H9 (cell line): ENCODE results near the gene PHOX2A. TPM values are rescaled to one million over a fixed set of nuclear protein-coding genes. Genes with fewer than 3 reads are reported as not detected.

ENCODE experiments used
- DNase-seq: peaks from one replicate; pipeline ENCODE4 v3.0.0-alpha.2; 2017
- H2AFZ ChIP-seq: one replicate; pipeline ENCODE4 v1.6.1; 2013; ENCODE audit warnings: mild to moderate bottlenecking, low read length, control low read depth, moderate library complexity
- H2AK5ac ChIP-seq: 2 replicates; pipeline ENCODE4 v1.6.1; 2013; ENCODE audit warnings: low read length, control low read depth, mixed read lengths; ENCODE audit not compliant: insufficient read length
- H2BK120ac ChIP-seq: one replicate; pipeline ENCODE4 v1.6.1; 2013; ENCODE audit warnings: low read depth, mild to moderate bottlenecking, low read length, control low read depth, inconsistent platforms; ENCODE audit not compliant: poor library complexity, severe bottlenecking
- H2BK12ac ChIP-seq: 2 replicates; pipeline ENCODE4 v1.6.1; 2013; ENCODE audit warnings: low read length, control low read depth, mixed read lengths, low read depth; ENCODE audit not compliant: insufficient read length
- H2BK15ac ChIP-seq: 2 replicates; pipeline ENCODE4 v1.6.1; 2013; ENCODE audit warnings: low read depth, low read length, control low read depth
- H2BK20ac ChIP-seq: one replicate; pipeline ENCODE4 v1.6.1; 2013; ENCODE audit warnings: low read depth, mild to moderate bottlenecking, low read length, control low read depth, inconsistent platforms; ENCODE audit not compliant: poor library complexity, severe bottlenecking
- H2BK5ac ChIP-seq: 2 replicates; pipeline ENCODE4 v1.6.1; 2013; ENCODE audit warnings: low read length, control low read depth, mixed read lengths; ENCODE audit not compliant: insufficient read length
- H3K14ac ChIP-seq: 2 replicates; pipeline ENCODE4 v1.6.1; 2013; ENCODE audit warnings: low read length, control low read depth; ENCODE audit not compliant: insufficient read depth
- H3K18ac ChIP-seq: 2 replicates; pipeline ENCODE4 v1.6.1; 2013; ENCODE audit warnings: low read depth, mild to moderate bottlenecking, mixed read lengths, low read length, control low read depth; ENCODE audit not compliant: insufficient read length
- H3K23ac ChIP-seq: 2 replicates; pipeline ENCODE4 v1.6.1; 2013; ENCODE audit warnings: low read length, control low read depth, mixed read lengths, low read depth; ENCODE audit not compliant: insufficient read length
- H3K23me2 ChIP-seq: 2 replicates; pipeline ENCODE4 v1.6.1; 2013; ENCODE audit warnings: low read depth, mild to moderate bottlenecking, mixed read lengths, low read length, control low read depth; ENCODE audit not compliant: insufficient read length, poor library complexity, severe bottlenecking
- H3K27ac ChIP-seq: 2 replicates; pipeline ENCODE4 v1.5.1; 2013; ENCODE audit warnings: low read length, control low read depth, mixed read lengths, low read depth; ENCODE audit not compliant: insufficient read length
- H3K27me3 ChIP-seq: 2 replicates; pipeline ENCODE4 v1.6.1; 2013; ENCODE audit warnings: low read length, control low read depth, inconsistent platforms; ENCODE audit not compliant: insufficient read depth
- H3K4ac ChIP-seq: 2 replicates; pipeline ENCODE4 v1.6.1; 2013; ENCODE audit warnings: low read depth, mild to moderate bottlenecking, control low read depth, inconsistent platforms, low read length, moderate library complexity
- H3K4me1 ChIP-seq: 2 replicates; pipeline ENCODE4 v1.6.1; 2013; ENCODE audit warnings: low read length, control low read depth, inconsistent platforms; ENCODE audit not compliant: insufficient read depth
- H3K4me2 ChIP-seq: 2 replicates; pipeline ENCODE4 v1.6.1; 2013; ENCODE audit warnings: low read length, control low read depth, mixed read lengths; ENCODE audit not compliant: insufficient read length, insufficient read depth
- H3K56ac ChIP-seq: 2 replicates; pipeline ENCODE4 v1.6.1; 2013; ENCODE audit warnings: low read depth, mild to moderate bottlenecking, mixed read lengths, low read length, control low read depth; ENCODE audit not compliant: insufficient read length
- H3K79me1 ChIP-seq: 2 replicates; pipeline ENCODE4 v1.6.1; 2013; ENCODE audit warnings: low read depth, mild to moderate bottlenecking, moderate library complexity, low read length, control low read depth, inconsistent platforms; ENCODE audit not compliant: insufficient read depth, poor library complexity, severe bottlenecking
- H3K79me2 ChIP-seq: 2 replicates; pipeline ENCODE4 v1.6.1; 2013; ENCODE audit warnings: low read length, control low read depth, inconsistent platforms; ENCODE audit not compliant: insufficient read depth
- H3K9ac ChIP-seq: 2 replicates; pipeline ENCODE4 v1.6.1; 2013; ENCODE audit warnings: low read length, control low read depth, mixed read lengths; ENCODE audit not compliant: insufficient read length; ENCODE audit errors: extremely low read depth
- H3K9me3 ChIP-seq: one replicate; pipeline ENCODE4 v1.6.1; 2013; ENCODE audit warnings: low read depth, low read length, inconsistent platforms; ENCODE audit not compliant: control insufficient read depth
- H3T11ph ChIP-seq: one replicate; pipeline ENCODE4 v1.6.1; 2013; ENCODE audit warnings: mild to moderate bottlenecking, low read length, control low read depth, inconsistent platforms
- H4K20me1 ChIP-seq: one replicate; pipeline ENCODE4 v1.6.1; 2013; ENCODE audit not compliant: control insufficient read depth, insufficient read length, insufficient read depth
- H4K5ac ChIP-seq: 2 replicates; pipeline ENCODE4 v1.6.1; 2013; ENCODE audit warnings: low read depth, mild to moderate bottlenecking, mixed read lengths, low read length, control low read depth; ENCODE audit not compliant: insufficient read length
- H4K8ac ChIP-seq: replicated peaks from 2 replicates; pipeline ENCODE4 v1.6.1; 2013; ENCODE audit warnings: low read length, control low read depth, mixed read lengths, low read depth; ENCODE audit not compliant: insufficient read length
- H4K91ac ChIP-seq: 2 replicates; pipeline ENCODE4 v1.6.1; 2013; ENCODE audit warnings: low read depth, mild to moderate bottlenecking, moderate library complexity, mixed read lengths, low read length, control low read depth; ENCODE audit not compliant: insufficient read length
- H3K27ac Mint-ChIP-seq, 3 experiments: 2 replicates in 2 of 3; 3 replicates in 1 of 3; pipeline ENCODE4 v1.8.0; 2020 to 2021; ENCODE audit warnings: mixed read lengths in 3 of 3, mild to moderate bottlenecking in 1 of 3, moderate library complexity in 1 of 3
- H3K27me3 Mint-ChIP-seq: 2 replicates; pipeline ENCODE4 v1.8.0; 2021; ENCODE audit warnings: low read depth, mild to moderate bottlenecking, moderate library complexity, mixed read lengths
- H3K36me3 Mint-ChIP-seq, 3 experiments: 2 replicates in 2 of 3; 3 replicates in 1 of 3; pipeline ENCODE4 v1.8.0; 2020 to 2021; ENCODE audit warnings: low read depth in 3 of 3, mixed read lengths in 3 of 3; ENCODE audit not compliant: insufficient read depth in 1 of 3
- H3K4me1 Mint-ChIP-seq, 2 experiments: 2 replicates each; pipeline ENCODE4 v1.8.0; 2020; ENCODE audit warnings: mixed read lengths in 2 of 2
- H3K4me3 Mint-ChIP-seq, 2 experiments: 2 replicates in 1 of 2; 3 replicates in 1 of 2; pipeline ENCODE4 v1.8.0; 2020 to 2021; ENCODE audit warnings: mild to moderate bottlenecking in 2 of 2, mixed read lengths in 2 of 2, moderate library complexity in 1 of 2
- H3K9me3 Mint-ChIP-seq, 2 experiments: 2 replicates in 1 of 2; 3 replicates in 1 of 2; pipeline ENCODE4 v1.8.0; 2020; ENCODE audit warnings: mild to moderate bottlenecking in 2 of 2, mixed read lengths in 2 of 2, moderate library complexity in 1 of 2
- CTCF ChIP-seq: fragments of 200-600 bp; sonication (generic); conservative IDR thresholded peaks from 3 replicates; pipeline ENCODE4 v1.8.0; 2021; ENCODE audit warnings: antibody characterized with exemption, mild to moderate bottlenecking
- WGBS: extraction: QIAGEN DNeasy Blood & Tissue Kit; methylation state at CpG from one replicate; pipeline ENCODE4 v1.1.7; 2013; ENCODE audit warnings: missing lambda C conversion rate, low lambda C conversion rate, mixed read lengths; ENCODE audit not compliant: insufficient read length; ENCODE audit errors: extremely low coverage; 5-methylcytosine and 5-hydroxymethylcytosine counted together
- total RNA-seq: library from RNA; stranded (reverse); gene quantifications from 2 replicates; pipeline ENCODE4 v1.2.1, GENCODE V29; 2021

Gene PHOX2A
- total RNA-seq, 1 experiment from 2014 or later, result 1.4 TPM

- no peak overlapping the region for H2BK15ac ChIP-seq
- H4K8ac ChIP-seq, result no peak overlapping the region
- H2BK120ac ChIP-seq, result no peak overlapping the region
- H3K4me2 ChIP-seq, result no peak overlapping the region
- H3K23me2 ChIP-seq, result peaks cover 13% of the 10 kb centered on the region
- no peaks in the 10 kb centered on the region for H3K79me1 ChIP-seq
- H2AFZ ChIP-seq, result no peak overlapping the region
- H3K27ac ChIP-seq, result no peak overlapping the region
- no peak overlapping the region for H3K18ac ChIP-seq
- Mint-ChIP-seq H3K27me3 (peaks cover 45% of the 10 kb centered on the region), H3K27ac (no peak overlapping the region), H3K9me3 (peaks cover 0 to 1% of the 10 kb centered on the region in 2 experiments; a peak in 2 of 5 replicates), H3K4me1 (peaks cover 16% of the 10 kb centered on the region in 2 experiments), H3K36me3 (peaks cover 0 to under 1% (median 0%) of the 10 kb centered on the region in 3 experiments; a peak in 1 of 7 replicates), H3K4me3 (no peak overlapping the region)
- H3K14ac ChIP-seq, result no peak overlapping the region
- no peak overlapping the region for H2AK5ac ChIP-seq
- DNase-seq, result no peak
- H4K20me1 ChIP-seq, result no peaks in the 10 kb centered on the region
- TF ChIP-seq CTCF, result no peak
- peaks cover 48% of the 10 kb centered on the region for H3K27me3 ChIP-seq
- no peaks in the 10 kb centered on the region for H3K9me3 ChIP-seq
- no peak overlapping the region for H3K9ac ChIP-seq
- no peak overlapping the region for H3K4ac ChIP-seq
- no peak overlapping the region for H4K91ac ChIP-seq
- peaks cover 6% of the 10 kb centered on the region; the same call in 1 of the 2 replicates for H3K4me1 ChIP-seq
- H3K56ac ChIP-seq, result no peak overlapping the region
- no peak overlapping the region for H2BK20ac ChIP-seq
- no peak overlapping the region for H3T11ph ChIP-seq
- no peak overlapping the region for H3K23ac ChIP-seq
- H4K5ac ChIP-seq, result no peak overlapping the region
- WGBS, result no CpG with 5 or more reads among the region's 2 CpGs
- H2BK12ac ChIP-seq, result no peak overlapping the region
- no peaks in the 10 kb centered on the region for H3K79me2 ChIP-seq
- no peak overlapping the region for H2BK5ac ChIP-seq
These were observed 3.6 kb upstream of the PHOX2A start for GRCh38 chr11:72247584-72247983.
